ENCODE data around the gene WDR49. TPM values are rescaled to one million over a fixed set of nuclear protein-coding genes. Genes with fewer than 3 reads are reported as not detected.

Gene WDR49
- total RNA-seq, 3 donors from 2014 or later: 0.80 to 1.9 (median 0.98) TPM

GRCh38 chr3:167491621-167492020 lies 162.1 kb downstream of the WDR49 start:
- DNase-seq (ENCODE audit: low spot score in 2 of 2): no peak
- TF ChIP-seq CTCF (IDR thresholded peaks at IDR 0.05): no peak
- TF ChIP-seq POLR2A (IDR thresholded peaks at IDR 0.05): no peak
- no peak for TF ChIP-seq POLR2AphosphoS5 (IDR thresholded peaks at IDR 0.05)
- Histone ChIP-seq H3K27me3 (no peaks in the 10 kb centered on the region), H3K36me3 (no peaks in the 10 kb centered on the region), H3K4me1 (no peaks in the 10 kb centered on the region), H3K27ac (no peak overlapping the region), H3K9me3 (no peaks in the 10 kb centered on the region), H3K4me3 (no peak overlapping the region)
- intact Hi-C loops (cut with DNase I; ENCODE audit: low total_unique reads): no loop called here

DNA sequence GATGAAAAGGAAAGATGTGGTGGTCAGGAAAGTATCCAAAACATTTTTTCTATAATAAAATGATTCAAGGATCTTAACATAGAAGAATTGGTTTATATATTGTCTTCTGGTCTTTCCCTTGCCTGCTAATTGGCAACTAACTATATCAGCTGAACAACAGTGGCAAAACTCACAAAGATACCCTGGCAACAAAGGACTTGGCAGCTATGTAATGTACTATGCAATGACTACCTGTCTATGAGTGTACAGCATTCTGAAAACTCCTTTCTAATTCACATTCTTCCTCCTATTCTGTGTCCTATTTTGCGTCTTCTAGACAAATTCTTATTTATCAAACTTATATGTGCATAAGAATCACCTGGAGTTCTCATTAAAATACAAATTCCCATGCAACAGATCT lies 164.2 kb downstream of the WDR49 start:
- TF ChIP-seq CTCF (IDR thresholded peaks at IDR 0.05) (no peak), POLR2A (IDR thresholded peaks at IDR 0.05) (no peak), POLR2AphosphoS5 (IDR thresholded peaks at IDR 0.05) (no peak)

DNA sequence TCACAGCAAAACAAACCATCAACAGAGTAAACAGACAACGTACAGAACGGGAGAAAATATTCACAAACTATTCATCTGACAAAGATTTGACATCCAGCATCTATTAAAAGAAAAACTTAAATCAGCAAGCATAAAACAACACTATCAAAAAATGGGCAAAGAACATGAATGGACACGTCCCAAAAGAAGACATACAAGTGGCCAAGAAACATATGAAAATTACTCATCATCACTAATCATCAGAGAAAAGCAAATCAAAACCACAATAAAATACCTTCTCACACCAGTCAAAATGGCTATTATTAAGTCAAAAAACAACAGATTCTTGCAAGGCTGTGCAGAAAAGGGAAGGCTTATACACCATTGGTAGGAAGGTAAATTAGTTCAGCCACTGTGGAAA lies 166.2 kb downstream of the WDR49 start:
- Histone ChIP-seq H3K4me3 (no peak overlapping the region), H3K4me1 (no peaks in the 10 kb centered on the region), H3K27me3 (no peaks in the 10 kb centered on the region), H3K27ac (no peak overlapping the region), H3K9me3 (no peaks in the 10 kb centered on the region), H3K36me3 (no peaks in the 10 kb centered on the region)
- intact Hi-C loops (cut with DNase I; ENCODE audit: low total_unique reads): no loop called here
- no peak for DNase-seq (ENCODE audit: low spot score in 2 of 2)
- TF ChIP-seq POLR2AphosphoS5 (IDR thresholded peaks at IDR 0.05): no peak
- no peak for TF ChIP-seq POLR2A (IDR thresholded peaks at IDR 0.05)
- no peak for TF ChIP-seq CTCF (IDR thresholded peaks at IDR 0.05)

More for the DNA sequence above, 164.2 kb downstream of the WDR49 start:
- DNase-seq (ENCODE audit: low spot score in 2 of 2): no peak
- Histone ChIP-seq H3K4me1 (no peaks in the 10 kb centered on the region), H3K9me3 (no peaks in the 10 kb centered on the region), H3K36me3 (no peaks in the 10 kb centered on the region), H3K4me3 (no peak overlapping the region), H3K27me3 (no peaks in the 10 kb centered on the region), H3K27ac (no peak overlapping the region)
- intact Hi-C loops (cut with DNase I; ENCODE audit: low total_unique reads): no loop called here

GRCh38 chr3:167484551-167484950 lies 169.2 kb downstream of the WDR49 start:
- TF ChIP-seq CTCF (IDR thresholded peaks at IDR 0.05): no peak
- no peaks in the 10 kb centered on the region for H3K27me3 ChIP-seq
- intact Hi-C loops (cut with DNase I; ENCODE audit: low total_unique reads): no loop called here
- H3K36me3 ChIP-seq: no peaks in the 10 kb centered on the region
- no peaks in the 10 kb centered on the region for H3K9me3 ChIP-seq
- no peak overlapping the region for H3K4me3 ChIP-seq
- no peak for DNase-seq (ENCODE audit: low spot score in 2 of 2)
- no peak overlapping the region for H3K27ac ChIP-seq
- H3K4me1 ChIP-seq: no peaks in the 10 kb centered on the region

DNA sequence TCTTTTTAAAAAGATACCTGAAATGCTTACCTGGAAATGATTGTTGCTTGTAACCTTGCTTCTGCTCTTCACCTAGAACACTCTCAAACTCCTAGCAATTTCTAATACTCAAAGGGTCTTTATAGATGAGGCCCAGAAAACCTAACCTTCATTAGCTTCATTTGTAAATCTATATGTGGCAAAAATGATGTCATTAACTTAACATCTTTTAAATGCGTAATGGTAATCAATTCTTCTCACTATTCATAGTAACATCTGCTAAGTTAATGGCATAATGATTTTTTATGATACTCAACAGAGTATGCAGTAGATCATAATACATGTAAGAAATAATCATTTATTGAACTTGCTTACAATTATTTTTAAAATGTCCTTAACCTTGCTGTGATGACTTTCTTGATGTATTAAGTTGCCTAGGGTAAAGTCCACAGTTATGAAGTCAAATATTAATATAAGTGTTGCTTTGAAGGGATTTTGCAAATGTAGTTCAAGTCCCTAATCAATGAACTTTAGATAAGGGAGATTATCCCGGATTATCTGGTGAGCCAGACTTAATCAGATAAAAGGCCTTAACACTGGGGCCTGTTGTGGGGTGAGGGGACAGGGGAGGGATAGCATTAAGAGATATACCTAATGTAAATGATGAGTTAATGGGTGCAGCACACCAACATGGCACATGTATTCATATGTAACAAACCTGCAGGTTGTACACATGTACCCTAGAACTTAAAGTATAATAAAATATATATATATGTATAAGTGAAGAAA lies 169.8 kb downstream of the WDR49 start:
- TF ChIP-seq POLR2AphosphoS5 (IDR thresholded peaks at IDR 0.05) (no peak), CTCF (IDR thresholded peaks at IDR 0.05) (no peak), POLR2A (IDR thresholded peaks at IDR 0.05) (no peak)
- no peak overlapping the region for H3K4me3 ChIP-seq
- no peaks in the 10 kb centered on the region for H3K27me3 ChIP-seq
- intact Hi-C loops (cut with DNase I; ENCODE audit: low total_unique reads): no loop called here
- H3K9me3 ChIP-seq: no peaks in the 10 kb centered on the region
- no peak for DNase-seq (ENCODE audit: low spot score in 2 of 2)
- no peaks in the 10 kb centered on the region for H3K4me1 ChIP-seq
- no peaks in the 10 kb centered on the region for H3K36me3 ChIP-seq
- no peak overlapping the region for H3K27ac ChIP-seq
